Breast epithelium (tissue), 4 donors: ENCODE data around the gene RBM26. TPM values are rescaled to one million over a fixed set of nuclear protein-coding genes. Genes with fewer than 3 reads are reported as not detected.

ENCODE experiments used
- DNase-seq, 2 donors: peaks; one replicate each; pipeline ENCODE4 v3.0.0-alpha.2; 2019; ENCODE audit warnings: low spot score in 2 of 2
- H3K27ac ChIP-seq, 2 donors: fragments of 200-600 bp; sonication (generic) in 1 of 2; one replicate each; pipeline ENCODE4 v1.5.1; 2016 to 2019; ENCODE audit warnings: mild to moderate bottlenecking in 1 of 2
- H3K27me3 ChIP-seq, 2 donors: fragments of 200-600 bp; sonication (generic) in 1 of 2; one replicate each; pipeline versions ENCODE4 v1.5.1 to v1.6.0; 2017 to 2019; ENCODE audit warnings: control low read depth in 1 of 2, mild to moderate bottlenecking in 1 of 2
- H3K36me3 ChIP-seq: fragments of 200-600 bp; one replicate; pipeline ENCODE4 v1.5.1; 2019
- H3K4me1 ChIP-seq, 2 donors: fragments of 200-600 bp; sonication (generic); one replicate each; pipeline ENCODE4 v1.5.1; 2016 to 2019; ENCODE audit warnings: control low read depth in 1 of 2
- H3K4me3 ChIP-seq, 3 donors: fragments of 200-600 bp; sonication (generic); 1 replicate in 2 of 3; 2 replicates in 1 of 3; pipeline ENCODE4 v1.5.1; 2016 to 2019; ENCODE audit warnings: mild to moderate bottlenecking in 3 of 3, moderate library complexity in 2 of 3
- H3K9me3 ChIP-seq, 2 donors: fragments of 200-600 bp; sonication (generic) in 1 of 2; one replicate each; pipeline ENCODE4 v1.5.1; 2016 to 2019; ENCODE audit warnings: control low read depth in 1 of 2
- POLR2A ChIP-seq: fragments of 450-650 bp; IDR thresholded peaks from one replicate; pipeline ENCODE4 v1.6.1; 2016; ENCODE audit warnings: antibody characterized with exemption, mild to moderate bottlenecking, moderate library complexity
- POLR2AphosphoS5 ChIP-seq, 3 donors: sonication (generic); formaldehyde crosslinking; IDR thresholded peaks; one replicate each; pipeline ENCODE4 v1.6.1; 2017; ENCODE audit warnings: antibody characterized with exemption in 3 of 3
- intact Hi-C: fragments of 100-400 bp; cut with DNase I; formaldehyde crosslinking; loops from one replicate; pipeline ENCODE4 v1.15.1; 2023; ENCODE audit warnings: low total_unique reads
- total RNA-seq, 3 donors: library from RNA; depleted of rRNA; stranded (reverse); fragments of >200 nt; gene quantifications; one replicate each; pipeline ENCODE4 v1.1.0, GENCODE V29; 2016
- TF ChIP-seq, protein P1 (sequence below), 3 donors: fragments of 450-650 bp; IDR thresholded peaks; one replicate each; pipeline ENCODE4 v1.5.1; 2016 to 2017; ENCODE audit warnings: antibody characterized with exemption in 3 of 3, mild to moderate bottlenecking in 3 of 3, moderate library complexity in 3 of 3

RBM26 gene
- total RNA-seq, 3 donors from 2014 or later = 31.7 to 70.1 (median 43.6) TPM

DNA sequence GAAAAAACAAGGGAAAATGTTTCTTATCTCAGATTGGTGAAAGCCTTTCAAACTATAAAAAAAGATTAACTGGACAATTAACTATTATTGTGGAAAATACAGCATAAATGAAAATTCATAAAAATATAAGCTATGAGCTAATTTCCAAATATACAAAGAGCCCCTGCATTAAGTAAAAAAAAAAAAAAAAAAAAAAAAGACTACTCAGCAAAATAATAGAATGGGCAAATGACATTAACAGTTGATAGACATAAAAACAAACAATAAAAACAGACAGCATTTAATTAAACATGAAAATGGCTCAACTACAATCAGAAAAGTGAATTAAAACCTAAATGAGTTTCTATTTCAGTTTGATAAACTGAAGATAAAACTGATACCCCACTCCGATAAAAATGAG is 77.5 kb downstream of the RBM26 start:
- no peak overlapping the region for H3K27ac ChIP-seq
- intact Hi-C loops = no loop called here
- DNase-seq = no peak
- no peaks in the 10 kb centered on the region for H3K27me3 ChIP-seq
- H3K36me3 ChIP-seq = no peaks in the 10 kb centered on the region
- no peak for TF ChIP-seq POLR2A
- no peak for TF ChIP-seq POLR2AphosphoS5 (IDR thresholded peaks at IDR 0.05)
- TF ChIP-seq, protein P1, sequence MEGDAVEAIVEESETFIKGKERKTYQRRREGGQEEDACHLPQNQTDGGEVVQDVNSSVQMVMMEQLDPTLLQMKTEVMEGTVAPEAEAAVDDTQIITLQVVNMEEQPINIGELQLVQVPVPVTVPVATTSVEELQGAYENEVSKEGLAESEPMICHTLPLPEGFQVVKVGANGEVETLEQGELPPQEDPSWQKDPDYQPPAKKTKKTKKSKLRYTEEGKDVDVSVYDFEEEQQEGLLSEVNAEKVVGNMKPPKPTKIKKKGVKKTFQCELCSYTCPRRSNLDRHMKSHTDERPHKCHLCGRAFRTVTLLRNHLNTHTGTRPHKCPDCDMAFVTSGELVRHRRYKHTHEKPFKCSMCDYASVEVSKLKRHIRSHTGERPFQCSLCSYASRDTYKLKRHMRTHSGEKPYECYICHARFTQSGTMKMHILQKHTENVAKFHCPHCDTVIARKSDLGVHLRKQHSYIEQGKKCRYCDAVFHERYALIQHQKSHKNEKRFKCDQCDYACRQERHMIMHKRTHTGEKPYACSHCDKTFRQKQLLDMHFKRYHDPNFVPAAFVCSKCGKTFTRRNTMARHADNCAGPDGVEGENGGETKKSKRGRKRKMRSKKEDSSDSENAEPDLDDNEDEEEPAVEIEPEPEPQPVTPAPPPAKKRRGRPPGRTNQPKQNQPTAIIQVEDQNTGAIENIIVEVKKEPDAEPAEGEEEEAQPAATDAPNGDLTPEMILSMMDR (IDR thresholded peaks at IDR 0.05) = no peak
- no peak overlapping the region for H3K4me3 ChIP-seq
- H3K9me3 ChIP-seq = no peaks in the 10 kb centered on the region
- H3K4me1 ChIP-seq = no peaks in the 10 kb centered on the region

GRCh38 chr13:79320433-79320832 is 85.6 kb downstream of the RBM26 start:
- no peaks in the 10 kb centered on the region for H3K4me1 ChIP-seq
- H3K27ac ChIP-seq = no peak overlapping the region
- no peak for TF ChIP-seq POLR2AphosphoS5 (IDR thresholded peaks at IDR 0.05)
- TF ChIP-seq, protein P1 (IDR thresholded peaks at IDR 0.05) = no peak
- no peak for TF ChIP-seq POLR2A
- no peaks in the 10 kb centered on the region for H3K27me3 ChIP-seq
- intact Hi-C loops = no loop called here
- H3K9me3 ChIP-seq = no peaks in the 10 kb centered on the region
- H3K36me3 ChIP-seq = peaks cover 3% of the 10 kb centered on the region
- no peak for DNase-seq
- H3K4me3 ChIP-seq = no peak overlapping the region

DNA sequence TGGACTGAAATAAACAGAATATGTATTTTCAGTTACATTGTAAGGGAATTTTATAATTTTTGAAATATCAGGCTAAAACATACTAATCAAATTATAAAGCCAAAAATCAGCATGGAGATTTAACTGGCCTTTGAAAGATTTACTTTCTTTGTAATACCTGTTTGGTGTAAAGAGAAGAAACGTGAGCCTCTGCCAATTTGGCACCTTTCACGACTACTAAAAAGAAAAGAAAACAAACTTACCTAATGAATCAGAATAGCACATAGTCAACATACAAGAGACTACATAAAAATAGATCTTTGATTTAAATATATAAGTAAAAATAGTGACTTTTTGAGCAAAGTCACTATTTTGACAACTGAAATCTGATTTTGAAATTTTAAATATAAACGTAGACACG is 87.4 kb downstream of the RBM26 start:
- Histone ChIP-seq H3K4me3 (no peak overlapping the region), H3K9me3 (no peaks in the 10 kb centered on the region), H3K27ac (no peak overlapping the region), H3K4me1 (no peaks in the 10 kb centered on the region), H3K36me3 (peaks cover 3% of the 10 kb centered on the region), H3K27me3 (no peaks in the 10 kb centered on the region)
- no peak for DNase-seq
- intact Hi-C loops = no loop called here
- TF ChIP-seq POLR2AphosphoS5 (IDR thresholded peaks at IDR 0.05) (no peak), POLR2A (no peak)
- TF ChIP-seq, protein P1 (IDR thresholded peaks at IDR 0.05) = no peak

GRCh38 chr13:79317856-79318255 is 88.2 kb downstream of the RBM26 start:
- Histone ChIP-seq H3K36me3 (peaks cover 3% of the 10 kb centered on the region), H3K27me3 (no peaks in the 10 kb centered on the region), H3K9me3 (no peaks in the 10 kb centered on the region), H3K27ac (no peak overlapping the region), H3K4me3 (no peak overlapping the region), H3K4me1 (no peaks in the 10 kb centered on the region)
- no peak for DNase-seq
- TF ChIP-seq POLR2A (no peak), POLR2AphosphoS5 (IDR thresholded peaks at IDR 0.05) (no peak)
- TF ChIP-seq, protein P1 (IDR thresholded peaks at IDR 0.05) = no peak
- intact Hi-C loops = no loop called here

DNA sequence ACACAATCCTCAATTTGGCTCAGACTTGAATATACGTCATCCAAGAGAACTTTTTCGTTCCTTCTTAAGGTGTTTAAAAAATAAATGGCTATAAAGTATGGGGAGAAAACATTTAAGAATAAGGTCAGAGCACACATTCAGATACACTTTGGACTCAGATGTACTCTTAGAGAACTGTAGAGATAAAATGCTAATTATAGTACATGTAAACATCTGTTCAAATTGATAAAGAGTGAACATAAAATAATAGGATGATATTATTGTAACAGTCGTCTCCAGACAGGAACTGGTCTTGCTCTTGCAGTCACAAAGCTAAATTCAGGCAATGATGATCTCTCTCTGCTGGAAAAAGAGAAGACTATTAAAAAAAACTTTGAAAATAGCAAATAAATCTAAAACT is 91.4 kb downstream of the RBM26 start:
- intact Hi-C loops = no loop called here
- no peaks in the 10 kb centered on the region for H3K36me3 ChIP-seq
- TF ChIP-seq POLR2A = no peak
- TF ChIP-seq POLR2AphosphoS5 (IDR thresholded peaks at IDR 0.05) = no peak
- TF ChIP-seq, protein P1 (IDR thresholded peaks at IDR 0.05) = no peak
- H3K27me3 ChIP-seq = no peaks in the 10 kb centered on the region
- H3K27ac ChIP-seq = no peak overlapping the region
- no peak for DNase-seq
- H3K4me1 ChIP-seq = no peaks in the 10 kb centered on the region
- H3K4me3 ChIP-seq = no peak overlapping the region
- H3K9me3 ChIP-seq = no peaks in the 10 kb centered on the region
